ENCODE data around the gene RUFY4.

- TF ChIP-seq CTCF (conservative IDR thresholded peaks at IDR 0.05; ENCODE audit: low read depth in 2 of 2) (no peak), EZH2phosphoT487 (IDR thresholded peaks at IDR 0.05; ENCODE audit: unreplicated experiment) (no peak), EZH2 (IDR thresholded peaks at IDR 0.05; ENCODE audit: low read depth, unreplicated experiment) (no peak)
These were observed 47.4 kb upstream of the RUFY4 start for GRCh38 chr2:218021536-218022071.

Data from GM23338 (cell line).